GM12878 (cell line): ENCODE data around the gene PPP1R15A. TPM values are rescaled to one million over a fixed set of nuclear protein-coding genes. Genes with fewer than 3 reads are reported as not detected.
A peak's percentile ranks its signal among the peaks of the same experiment; 100 is the strongest.

ENCODE experiments used
- CEBPB ChIP-seq, 2 experiments: fragments of 150-350 bp in 1 of 2; IDR thresholded peaks; 2 replicates each; pipeline ENCODE4 v1.6.1; 2012 to 2014; ENCODE audit warnings: low read depth in 2 of 2, low read length in 2 of 2, borderline replicate concordance in 1 of 2, inconsistent platforms in 1 of 2
- CREM ChIP-seq: IDR thresholded peaks from 2 replicates; pipeline ENCODE4 v1.6.1; 2014; ENCODE audit warnings: antibody characterized with exemption, low read depth
- JUNB ChIP-seq: IDR thresholded peaks from 2 replicates; pipeline ENCODE4 v1.6.1; 2016; ENCODE audit warnings: antibody characterized with exemption, mild to moderate bottlenecking
- JUND ChIP-seq: IDR thresholded peaks from 2 replicates; pipeline ENCODE4 v1.6.1; 2012; ENCODE audit warnings: low read depth, mild to moderate bottlenecking, low read length, improper control_type of control experiment, moderate library complexity
- LARP7 ChIP-seq: fragments of 450-650 bp; IDR thresholded peaks from 2 replicates; pipeline ENCODE4 v1.6.1; 2017; ENCODE audit warnings: mild to moderate bottlenecking
- PRDM15 ChIP-seq: fragments of 450-650 bp; formaldehyde crosslinking; IDR thresholded peaks from 2 replicates; pipeline ENCODE4 v1.4.0; 2020; ENCODE audit warnings: mild to moderate bottlenecking, moderate library complexity
- REST ChIP-seq: IDR thresholded peaks from 2 replicates; pipeline ENCODE4 v1.6.1; 2012; ENCODE audit warnings: mild to moderate bottlenecking, low read depth, low read length
- TAF1 ChIP-seq: IDR thresholded peaks from 2 replicates; pipeline ENCODE4 v1.6.1; 2011; ENCODE audit warnings: mild to moderate bottlenecking, low read depth, low read length, borderline replicate concordance
- USF2 ChIP-seq: IDR thresholded peaks from 2 replicates; pipeline ENCODE4 v1.6.1; 2011; ENCODE audit warnings: low read depth, low read length, improper control_type of control experiment, borderline replicate concordance
- YY1 ChIP-seq: IDR thresholded peaks from 2 replicates; pipeline ENCODE4 v1.6.1; 2011; ENCODE audit warnings: low read depth, mild to moderate bottlenecking, low read length
- polyA plus RNA-seq, 11 experiments: library from polyadenylated mRNA; depleted of rRNA in 4 of 11; unstranded in 6 of 11; stranded (reverse) in 5 of 11; fragments of >200 nt; fragmentation: Nextera tagmentation in 4 of 11; fragmentation: Illumina TruSeq in 1 of 11; extraction: Ambion mirVana in 4 of 11; extraction: Trizol in 1 of 11; gene quantifications; 1 replicate in 1 of 11; 2 replicates in 10 of 11; pipeline versions ENCODE4 v1.2.1 to v1.2.3, GENCODE V29; 2011 to 2016; ENCODE audit warnings: inconsistent platforms in 2 of 11, missing spikeins in 2 of 11, low read depth in 1 of 11
- total RNA-seq, 4 experiments: library from RNA; depleted of rRNA in 3 of 4; stranded (reverse); fragments of >200 nt in 3 of 4; fragmentation: Illumina TruSeq in 1 of 4; extraction: Trizol in 1 of 4; gene quantifications; 2 replicates each; pipeline versions ENCODE4 v1.2.1 to v1.2.3, GENCODE V29; 2013 to 2021
- TF ChIP-seq, protein P1 (sequence below): IDR thresholded peaks from 2 replicates; pipeline ENCODE4 v1.6.1; 2012; ENCODE audit warnings: low read depth, low read length, improper control_type of control experiment
- TF ChIP-seq, protein P2 (sequence below): fragments of 450-650 bp; IDR thresholded peaks from 2 replicates; pipeline ENCODE4 v1.6.1; 2017; ENCODE audit warnings: mild to moderate bottlenecking, low read depth, inconsistent platforms; ENCODE audit not compliant: poor library complexity, severe bottlenecking
- TF ChIP-seq, protein P3 (sequence below): IDR thresholded peaks from 2 replicates; pipeline ENCODE4 v1.6.1; 2011; ENCODE audit warnings: mild to moderate bottlenecking, low read depth, low read length, moderate library complexity; ENCODE audit not compliant: insufficient replicate concordance
- TF ChIP-seq, protein P4 (sequence below): fragments of 450-650 bp; IDR thresholded peaks from 2 replicates; pipeline ENCODE4 v1.6.1; 2017; ENCODE audit warnings: low read depth, mild to moderate bottlenecking, moderate library complexity

PPP1R15A gene
- total and polyA plus RNA-seq, 10 of the 15 experiments (the other 5 are each of a cell fraction or from before 2014, with no cell fraction given): 0.68 to 50.8 (median 27.7) TPM

DNA sequence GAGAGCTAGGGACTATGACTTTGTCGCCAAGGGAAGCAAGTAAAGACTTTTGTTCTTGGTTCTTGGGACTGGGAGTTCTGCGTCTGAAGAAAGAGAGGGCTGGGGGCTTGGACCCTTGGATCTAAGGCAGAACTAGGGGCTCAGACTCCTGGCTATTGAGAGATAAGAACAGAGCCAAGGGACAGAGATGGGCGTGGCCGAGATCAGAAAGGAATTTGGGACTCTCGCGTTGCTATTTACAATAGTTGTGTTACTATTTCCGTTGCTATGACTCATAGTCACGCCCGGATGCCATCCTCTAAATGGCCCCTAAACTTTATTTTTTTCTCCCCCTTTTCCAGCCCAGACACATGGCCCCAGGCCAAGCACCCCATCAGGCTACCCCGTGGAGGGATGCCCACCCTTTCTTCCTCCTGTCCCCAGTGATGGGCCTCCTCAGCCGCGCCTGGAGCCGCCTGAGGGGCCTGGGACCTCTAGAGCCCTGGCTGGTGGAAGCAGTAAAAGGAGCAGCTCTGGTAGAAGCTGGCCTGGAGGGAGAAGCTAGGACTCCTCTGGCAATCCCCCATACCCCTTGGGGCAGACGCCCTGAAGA lies 759 bp downstream of the PPP1R15A start (continued):
- TF ChIP-seq, protein P1, sequence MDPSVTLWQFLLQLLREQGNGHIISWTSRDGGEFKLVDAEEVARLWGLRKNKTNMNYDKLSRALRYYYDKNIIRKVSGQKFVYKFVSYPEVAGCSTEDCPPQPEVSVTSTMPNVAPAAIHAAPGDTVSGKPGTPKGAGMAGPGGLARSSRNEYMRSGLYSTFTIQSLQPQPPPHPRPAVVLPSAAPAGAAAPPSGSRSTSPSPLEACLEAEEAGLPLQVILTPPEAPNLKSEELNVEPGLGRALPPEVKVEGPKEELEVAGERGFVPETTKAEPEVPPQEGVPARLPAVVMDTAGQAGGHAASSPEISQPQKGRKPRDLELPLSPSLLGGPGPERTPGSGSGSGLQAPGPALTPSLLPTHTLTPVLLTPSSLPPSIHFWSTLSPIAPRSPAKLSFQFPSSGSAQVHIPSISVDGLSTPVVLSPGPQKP: no peak
- TF ChIP-seq, protein P2, sequence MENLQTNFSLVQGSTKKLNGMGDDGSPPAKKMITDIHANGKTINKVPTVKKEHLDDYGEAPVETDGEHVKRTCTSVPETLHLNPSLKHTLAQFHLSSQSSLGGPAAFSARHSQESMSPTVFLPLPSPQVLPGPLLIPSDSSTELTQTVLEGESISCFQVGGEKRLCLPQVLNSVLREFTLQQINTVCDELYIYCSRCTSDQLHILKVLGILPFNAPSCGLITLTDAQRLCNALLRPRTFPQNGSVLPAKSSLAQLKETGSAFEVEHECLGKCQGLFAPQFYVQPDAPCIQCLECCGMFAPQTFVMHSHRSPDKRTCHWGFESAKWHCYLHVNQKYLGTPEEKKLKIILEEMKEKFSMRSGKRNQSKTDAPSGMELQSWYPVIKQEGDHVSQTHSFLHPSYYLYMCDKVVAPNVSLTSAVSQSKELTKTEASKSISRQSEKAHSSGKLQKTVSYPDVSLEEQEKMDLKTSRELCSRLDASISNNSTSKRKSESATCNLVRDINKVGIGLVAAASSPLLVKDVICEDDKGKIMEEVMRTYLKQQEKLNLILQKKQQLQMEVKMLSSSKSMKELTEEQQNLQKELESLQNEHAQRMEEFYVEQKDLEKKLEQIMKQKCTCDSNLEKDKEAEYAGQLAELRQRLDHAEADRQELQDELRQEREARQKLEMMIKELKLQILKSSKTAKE: peak; percentile 43
- TF ChIP-seq JUND: peak; percentile 42; the same call in 1 of the 2 replicates
- TF ChIP-seq CREM: peak; percentile 50; the same call in 1 of the 2 replicates
- TF ChIP-seq USF2: no peak
- TF ChIP-seq CEBPB (IDR thresholded peaks at IDR 0.05; ENCODE audit: borderline replicate concordance in 1 of 2, low read depth in 2 of 2, low read length in 2 of 2): no peak
- TF ChIP-seq TAF1: no peak
- peak; percentile 67 for TF ChIP-seq JUNB
- TF ChIP-seq, protein P3, sequence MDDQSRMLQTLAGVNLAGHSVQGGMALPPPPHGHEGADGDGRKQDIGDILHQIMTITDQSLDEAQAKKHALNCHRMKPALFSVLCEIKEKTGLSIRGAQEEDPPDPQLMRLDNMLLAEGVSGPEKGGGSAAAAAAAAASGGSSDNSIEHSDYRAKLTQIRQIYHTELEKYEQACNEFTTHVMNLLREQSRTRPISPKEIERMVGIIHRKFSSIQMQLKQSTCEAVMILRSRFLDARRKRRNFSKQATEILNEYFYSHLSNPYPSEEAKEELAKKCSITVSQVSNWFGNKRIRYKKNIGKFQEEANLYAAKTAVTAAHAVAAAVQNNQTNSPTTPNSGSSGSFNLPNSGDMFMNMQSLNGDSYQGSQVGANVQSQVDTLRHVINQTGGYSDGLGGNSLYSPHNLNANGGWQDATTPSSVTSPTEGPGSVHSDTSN: no peak
- TF ChIP-seq LARP7: no peak
- TF ChIP-seq, protein P4, sequence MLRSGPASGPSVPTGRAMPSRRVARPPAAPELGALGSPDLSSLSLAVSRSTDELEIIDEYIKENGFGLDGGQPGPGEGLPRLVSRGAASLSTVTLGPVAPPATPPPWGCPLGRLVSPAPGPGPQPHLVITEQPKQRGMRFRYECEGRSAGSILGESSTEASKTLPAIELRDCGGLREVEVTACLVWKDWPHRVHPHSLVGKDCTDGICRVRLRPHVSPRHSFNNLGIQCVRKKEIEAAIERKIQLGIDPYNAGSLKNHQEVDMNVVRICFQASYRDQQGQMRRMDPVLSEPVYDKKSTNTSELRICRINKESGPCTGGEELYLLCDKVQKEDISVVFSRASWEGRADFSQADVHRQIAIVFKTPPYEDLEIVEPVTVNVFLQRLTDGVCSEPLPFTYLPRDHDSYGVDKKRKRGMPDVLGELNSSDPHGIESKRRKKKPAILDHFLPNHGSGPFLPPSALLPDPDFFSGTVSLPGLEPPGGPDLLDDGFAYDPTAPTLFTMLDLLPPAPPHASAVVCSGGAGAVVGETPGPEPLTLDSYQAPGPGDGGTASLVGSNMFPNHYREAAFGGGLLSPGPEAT: no peak
- TF ChIP-seq REST: no peak
- no peak for TF ChIP-seq PRDM15
- peak; percentile 31; the same call in 1 of the 2 replicates for TF ChIP-seq YY1
